Activated naive CD4-positive, alpha-beta T cell treated with anti-CD3 and anti-CD28 coated beads, Interleukin-2, amount 10 ng/mL, durations not matched to agents 7 days and 5 days (primary cell): ENCODE data around the gene CD2.
"Not testable (repeated sequence)": the region's sequence is repeated elsewhere in the genome, so short reads cannot be mapped to it uniquely, and the experiment has no call there.

ENCODE experiments used
- CTCF ChIA-PET: fragments of 350-600 bp; sonication (Branson Sonifier 250); formaldehyde crosslinking; loops from one replicate; lab custom pipeline; 2021; ENCODE audit warnings: antibody characterized with exemption; lab: Charles Lee
- DNase-seq: peaks from one replicate; pipeline ENCODE4 v3.0.0-alpha.2; 2020
- H3K27ac Mint-ChIP-seq: one replicate; pipeline ENCODE4 v1.8.0; 2021; ENCODE audit warnings: mild to moderate bottlenecking, moderate library complexity, mixed read lengths
- H3K27me3 Mint-ChIP-seq: one replicate; pipeline ENCODE4 v1.8.0; 2021; ENCODE audit warnings: mild to moderate bottlenecking, mixed read lengths
- H3K36me3 Mint-ChIP-seq: one replicate; pipeline ENCODE4 v1.8.0; 2021; ENCODE audit warnings: mixed read lengths
- H3K4me1 Mint-ChIP-seq: one replicate; pipeline ENCODE4 v1.8.0; 2021; ENCODE audit warnings: mixed read lengths
- H3K4me3 Mint-ChIP-seq: one replicate; pipeline ENCODE4 v1.8.0; 2021; ENCODE audit warnings: mild to moderate bottlenecking, moderate library complexity, mixed read lengths
- H3K9me3 Mint-ChIP-seq: one replicate; pipeline ENCODE4 v1.8.0; 2021; ENCODE audit warnings: mixed read lengths

Gene CD2

DNA sequence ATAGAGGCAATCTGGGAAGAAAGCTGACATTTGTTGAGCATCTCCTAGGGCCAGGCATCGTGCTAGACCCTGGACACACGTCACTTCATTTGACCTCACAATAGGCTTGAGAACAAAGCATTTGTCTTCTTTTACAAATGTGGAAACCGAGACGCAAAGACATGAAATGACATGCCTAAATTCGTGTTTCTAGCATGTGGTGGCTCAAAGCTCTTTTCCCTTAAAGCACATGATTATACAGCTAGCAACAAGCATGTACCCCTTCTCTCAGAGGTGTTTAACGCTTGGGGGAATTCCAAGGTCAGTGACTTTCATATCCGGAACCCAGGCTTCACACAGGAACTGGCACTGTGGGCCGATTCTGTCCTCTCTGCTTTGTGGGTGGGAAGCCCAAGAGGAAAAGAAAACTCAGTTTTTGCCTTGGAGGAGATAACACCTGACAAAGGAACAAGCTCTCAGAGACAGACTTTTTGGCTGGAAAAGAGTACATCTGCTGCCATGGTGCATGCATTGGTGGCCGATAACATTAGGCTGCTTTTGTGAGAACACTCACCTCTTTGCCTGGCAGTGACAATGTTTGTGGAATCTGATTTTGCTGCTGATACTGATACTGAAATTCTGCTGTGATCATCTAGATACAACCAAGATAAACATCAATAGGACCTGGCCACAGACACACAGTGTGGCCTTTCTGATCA, 15.4 kb upstream of the CD2 start:
- H3K27ac Mint-ChIP-seq, result peak overlapping the region; percentile 96
- H3K9me3 Mint-ChIP-seq, result peaks cover 17% of the 10 kb centered on the region
- peaks cover 48% of the 10 kb centered on the region for H3K4me1 Mint-ChIP-seq
- DNase-seq, result peak; percentile 69
- H3K27me3 Mint-ChIP-seq, result no peaks in the 10 kb centered on the region
- peak overlapping the region; percentile 25 for H3K4me3 Mint-ChIP-seq
- CTCF ChIA-PET, result interaction anchor here (0.7 to 6.4 kb wide), 20 partner anchors 9 to 319 kb away, joined by 3 to 80 read pairs (median 12); partner anchors contain the start of genes CD2 and TTF2
- H3K36me3 Mint-ChIP-seq, result peaks cover 22% of the 10 kb centered on the region

GRCh38 chr1:116739371-116740012, 14.7 kb upstream of the CD2 start:
- Mint-ChIP-seq H3K4me3 (peak overlapping the region; percentile 25), H3K4me1 (peaks cover 48% of the 10 kb centered on the region), H3K9me3 (peaks cover 24% of the 10 kb centered on the region), H3K27ac (peak overlapping the region; percentile 96), H3K36me3 (peaks cover 27% of the 10 kb centered on the region), H3K27me3 (no peaks in the 10 kb centered on the region)
- CTCF ChIA-PET, result interaction anchor here (1.1 to 6.4 kb wide), 12 partner anchors 8 to 314 kb away, joined by 4 to 80 read pairs (median 26); partner anchors contain the start of gene CD2
- DNase-seq, result no peak

- no peak for DNase-seq
- CTCF ChIA-PET, result interaction anchor here (2.5 to 6.4 kb wide), 5 partner anchors 9 to 76 kb away, joined by 12 to 80 read pairs (median 62); partner anchors contain the start of gene CD2
- Mint-ChIP-seq H3K36me3 (peaks cover 35% of the 10 kb centered on the region), H3K4me3 (no peak overlapping the region), H3K4me1 (peaks cover 48% of the 10 kb centered on the region), H3K9me3 (peaks cover 32% of the 10 kb centered on the region), H3K27ac (peak overlapping the region; percentile 96), H3K27me3 (no peaks in the 10 kb centered on the region)
Observed at GRCh38 chr1:116740296-116740695, 13.9 kb upstream of the CD2 start.

DNA sequence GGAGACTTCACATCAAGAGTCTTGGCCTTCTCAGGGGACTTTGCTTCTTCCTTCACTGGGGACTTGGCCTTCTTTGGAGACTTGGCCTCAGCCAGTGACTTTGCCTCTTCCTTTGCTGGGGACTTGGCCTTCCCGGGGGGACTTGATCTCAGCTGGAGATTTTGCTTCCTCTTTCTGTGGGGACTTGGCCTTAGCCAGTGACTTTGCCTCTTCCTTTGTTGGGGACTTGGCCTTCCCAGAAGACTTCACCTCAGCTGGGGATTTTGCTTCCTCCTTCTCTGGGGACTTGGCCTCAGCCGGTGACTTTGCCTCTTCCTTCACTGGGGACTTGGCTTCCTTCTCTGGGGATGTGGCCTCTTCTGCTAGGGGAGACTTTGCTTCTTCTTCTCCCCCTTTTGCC, 13.5 kb upstream of the CD2 start:
- DNase-seq, result no peak
- CTCF ChIA-PET, result interaction anchor here (4.7 to 6.4 kb wide), 3 partner anchors 13 to 76 kb away, joined by 62 to 80 read pairs (median 67); partner anchors contain the start of gene CD2
- Mint-ChIP-seq H3K27me3 (no peaks in the 10 kb centered on the region), H3K36me3 (peaks cover 39% of the 10 kb centered on the region), H3K27ac (peak overlapping the region; percentile 96), H3K4me3 (no peak overlapping the region), H3K4me1 (peaks cover 48% of the 10 kb centered on the region), H3K9me3 (peaks cover 37% of the 10 kb centered on the region)

- DNase-seq, result no peak
- Mint-ChIP-seq H3K4me1 (peaks cover 42% of the 10 kb centered on the region), H3K27me3 (no peaks in the 10 kb centered on the region), H3K4me3 (no peak overlapping the region), H3K27ac (peak overlapping the region; percentile 40), H3K9me3 (peaks cover 48% of the 10 kb centered on the region), H3K36me3 (peaks cover 46% of the 10 kb centered on the region)
- CTCF ChIA-PET, result interaction anchor here (1.0 to 6.4 kb wide), 3 partner anchors 10 to 75 kb away, joined by 3 to 80 read pairs (median 4); no protein-coding TSS in a partner anchor
Observed at GRCh38 chr1:116741836-116742565, 12.2 kb upstream of the CD2 start.

DNA sequence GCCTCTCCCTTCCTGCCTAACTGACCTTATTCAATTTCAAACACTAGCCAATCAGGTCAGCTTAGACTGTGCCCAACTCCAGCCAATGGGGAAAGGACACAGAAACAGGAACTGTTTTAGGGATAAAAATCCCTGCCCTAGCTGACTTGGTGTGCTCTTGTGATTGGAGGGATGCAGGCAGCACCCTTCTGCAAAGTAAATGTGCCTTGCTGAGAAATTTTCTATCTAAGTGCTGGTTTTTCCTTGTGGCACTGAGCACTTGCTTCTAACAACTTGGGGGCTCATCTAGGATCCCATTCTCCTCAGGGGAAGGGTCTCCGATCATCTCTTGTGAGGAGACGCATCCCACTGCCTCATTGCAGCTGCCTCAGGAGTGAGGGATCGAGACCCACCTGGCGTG, 10.7 kb upstream of the CD2 start:
- CTCF ChIA-PET, result no interaction called here
- H3K27ac Mint-ChIP-seq, result no peak overlapping the region
- no peaks in the 10 kb centered on the region for H3K27me3 Mint-ChIP-seq

GRCh38 chr1:116748272-116748671, 6.0 kb upstream of the CD2 start:
- CTCF ChIA-PET, result interaction anchor here (1.3 to 1.9 kb wide), 2 partner anchors 9 kb away, joined by 6 to 12 read pairs; no protein-coding TSS in a partner anchor
- H3K36me3 Mint-ChIP-seq, result peaks cover 57% of the 10 kb centered on the region
- H3K4me1 Mint-ChIP-seq, result peaks cover 29% of the 10 kb centered on the region

More for the DNA sequence above, 10.7 kb upstream of the CD2 start:
- peaks cover 61% of the 10 kb centered on the region for H3K36me3 Mint-ChIP-seq
- peaks cover 63% of the 10 kb centered on the region for H3K9me3 Mint-ChIP-seq
- peaks cover 27% of the 10 kb centered on the region for H3K4me1 Mint-ChIP-seq
- DNase-seq, result no peak
- H3K4me3 Mint-ChIP-seq, result no peak overlapping the region

GRCh38 chr1:116751146-116751545, 3.1 kb upstream of the CD2 start:
- Mint-ChIP-seq H3K27ac (peak overlapping the region; percentile 94), H3K36me3 (peaks cover 53% of the 10 kb centered on the region), H3K9me3 (peaks cover 35% of the 10 kb centered on the region), H3K27me3 (no peaks in the 10 kb centered on the region), H3K4me3 (peak overlapping the region; percentile 30), H3K4me1 (peaks cover 38% of the 10 kb centered on the region)
- CTCF ChIA-PET, result interaction anchor here (1.2 to 6.7 kb wide), 4 partner anchors 13 to 65 kb away, joined by 5 to 62 read pairs (median 8); no protein-coding TSS in a partner anchor
- no peak for DNase-seq

More at GRCh38 chr1:116748272-116748671, 6.0 kb upstream of the CD2 start:
- DNase-seq, result no peak
- Mint-ChIP-seq H3K4me3 (no peak overlapping the region), H3K27me3 (no peaks in the 10 kb centered on the region), H3K27ac (no peak overlapping the region), H3K9me3 (peaks cover 62% of the 10 kb centered on the region)

GRCh38 chr1:116751621-116752020, 2.6 kb upstream of the CD2 start:
- Mint-ChIP-seq H3K4me1 (peaks cover 38% of the 10 kb centered on the region), H3K9me3 (peaks cover 31% of the 10 kb centered on the region), H3K4me3 (peak overlapping the region; percentile 30), H3K27ac (peak overlapping the region; percentile 94), H3K27me3 (no peaks in the 10 kb centered on the region), H3K36me3 (peaks cover 54% of the 10 kb centered on the region)
- no peak for DNase-seq
- CTCF ChIA-PET, result interaction anchor here (1.2 to 6.7 kb wide), 4 partner anchors 13 to 64 kb away, joined by 5 to 62 read pairs (median 8); no protein-coding TSS in a partner anchor

- DNase-seq, result no peak
- Mint-ChIP-seq H3K4me3 (peak overlapping the region; percentile 99), H3K9me3 (peaks cover 14% of the 10 kb centered on the region), H3K4me1 (peaks cover 38% of the 10 kb centered on the region), H3K27me3 (no peaks in the 10 kb centered on the region), H3K27ac (peak overlapping the region; percentile 99), H3K36me3 (peaks cover 51% of the 10 kb centered on the region)
- CTCF ChIA-PET, result interaction anchor here (1.0 to 6.7 kb wide), 4 partner anchors 15 to 129 kb away, joined by 3 to 62 read pairs (median 8); no protein-coding TSS in a partner anchor
Observed at GRCh38 chr1:116753312-116753711, 918 bp upstream of the CD2 start.

GRCh38 chr1:116755066-116755465, 836 bp downstream of the CD2 start:
- peak overlapping the region; percentile 99 for H3K4me3 Mint-ChIP-seq
- H3K27ac Mint-ChIP-seq, result peak overlapping the region; percentile 99
- CTCF ChIA-PET, result interaction anchor here (0.7 to 6.7 kb wide), 11 partner anchors 9 to 182 kb away, joined by 3 to 62 read pairs (median 4); no protein-coding TSS in a partner anchor
- peaks cover 3% of the 10 kb centered on the region for H3K9me3 Mint-ChIP-seq
- H3K27me3 Mint-ChIP-seq, result no peaks in the 10 kb centered on the region
- H3K36me3 Mint-ChIP-seq, result peaks cover 58% of the 10 kb centered on the region
- DNase-seq, result no peak
- peaks cover 48% of the 10 kb centered on the region for H3K4me1 Mint-ChIP-seq

- Mint-ChIP-seq H3K27ac (peak overlapping the region; percentile 99), H3K36me3 (peaks cover 61% of the 10 kb centered on the region), H3K27me3 (no peaks in the 10 kb centered on the region), H3K4me3 (peak overlapping the region; percentile 99), H3K9me3 (no peaks in the 10 kb centered on the region), H3K4me1 (peaks cover 50% of the 10 kb centered on the region)
- DNase-seq, result no peak
- CTCF ChIA-PET, result interaction anchor here (1.3 to 6.7 kb wide), 5 partner anchors 8 to 60 kb away, joined by 3 to 62 read pairs (median 12); no protein-coding TSS in a partner anchor
Observed at GRCh38 chr1:116755681-116756080, 1.5 kb downstream of the CD2 start.

DNA sequence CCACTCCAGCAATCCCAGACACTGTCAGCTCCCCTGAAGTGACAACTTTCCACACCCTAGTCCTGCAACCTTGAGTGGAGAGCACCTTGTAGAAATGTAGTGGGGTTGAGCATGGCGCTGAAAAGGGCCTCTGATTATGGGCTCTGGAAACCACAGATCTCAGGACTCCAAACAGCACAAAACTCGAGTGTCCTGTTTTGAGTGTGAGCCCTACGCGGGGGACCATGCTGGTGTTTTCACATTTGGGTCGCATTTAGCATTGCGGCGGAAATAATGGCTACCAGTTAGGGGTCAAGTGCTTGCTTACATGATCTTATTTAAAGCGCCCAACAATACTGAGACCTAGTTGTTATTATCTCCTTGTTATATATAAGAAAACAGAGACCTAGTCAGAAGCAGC, 1.9 kb downstream of the CD2 start:
- not testable (repeated sequence) for H3K27me3 Mint-ChIP-seq, H3K9me3 Mint-ChIP-seq, DNase-seq
- CTCF ChIA-PET, result interaction anchor here (1.3 to 6.7 kb wide), 4 partner anchors 8 to 60 kb away, joined by 3 to 62 read pairs (median 22); no protein-coding TSS in a partner anchor
- peak overlapping the region; percentile 99 for H3K4me3 Mint-ChIP-seq
- H3K36me3 Mint-ChIP-seq, result peaks cover 63% of the 10 kb centered on the region
- H3K27ac Mint-ChIP-seq, result peak overlapping the region; percentile 99
- peaks cover 50% of the 10 kb centered on the region for H3K4me1 Mint-ChIP-seq
